PFSK-1 (cell line): ENCODE results near the gene GATA2.

Experiments used
- FOXP2 ChIP-seq: optimal IDR thresholded peaks from 2 replicates; pipeline ENCODE3; 2011; ENCODE audit warnings: borderline replicate concordance, control low read depth, inconsistent platforms; ENCODE audit not compliant: insufficient read depth; ENCODE audit errors: extremely low read length, extremely low read depth
- POLR2AphosphoS5 ChIP-seq: IDR thresholded peaks from 2 replicates; pipeline ENCODE4 v1.6.1; 2012; ENCODE audit warnings: low read depth, mild to moderate bottlenecking, control low read depth, low read length, moderate library complexity
- SIN3A ChIP-seq: IDR thresholded peaks from 2 replicates; pipeline ENCODE4 v1.6.1; 2012; ENCODE audit warnings: mild to moderate bottlenecking, low read length, moderate library complexity, borderline replicate concordance; ENCODE audit not compliant: insufficient read depth
- TAF1 ChIP-seq: IDR thresholded peaks from 2 replicates; pipeline ENCODE4 v1.6.1; 2012; ENCODE audit warnings: low read length, control low read depth, borderline replicate concordance; ENCODE audit not compliant: insufficient read depth
- TF ChIP-seq, protein P1 (sequence below), 2 experiments: IDR thresholded peaks; 2 replicates each; pipeline versions ENCODE4 v1.6.1 to v1.8.0; 2011 to 2012; ENCODE audit warnings: low read depth in 2 of 2, low read length in 2 of 2, control low read depth in 1 of 2, inconsistent platforms in 1 of 2, mild to moderate bottlenecking in 1 of 2, moderate library complexity in 1 of 2; ENCODE audit not compliant: insufficient read depth in 1 of 2

GATA2 gene

DNA sequence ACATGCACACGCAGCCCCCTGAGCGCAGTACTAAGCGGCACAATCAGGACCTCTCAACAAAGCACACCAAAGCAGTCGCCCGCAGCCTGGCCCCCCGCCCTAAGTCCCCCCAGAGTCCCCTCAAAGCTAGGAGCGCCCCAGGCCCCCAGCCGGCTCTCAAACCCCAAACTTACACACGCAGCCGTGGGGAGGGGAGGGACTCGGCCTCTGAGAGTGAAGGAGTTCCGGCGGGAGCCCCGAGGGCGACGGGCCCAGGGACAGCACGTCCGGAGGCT is 5.5 kb downstream of the GATA2 start:
- no peak for TF ChIP-seq POLR2AphosphoS5
- no peak for TF ChIP-seq FOXP2
- no peak for TF ChIP-seq SIN3A
- TF ChIP-seq, protein P1, sequence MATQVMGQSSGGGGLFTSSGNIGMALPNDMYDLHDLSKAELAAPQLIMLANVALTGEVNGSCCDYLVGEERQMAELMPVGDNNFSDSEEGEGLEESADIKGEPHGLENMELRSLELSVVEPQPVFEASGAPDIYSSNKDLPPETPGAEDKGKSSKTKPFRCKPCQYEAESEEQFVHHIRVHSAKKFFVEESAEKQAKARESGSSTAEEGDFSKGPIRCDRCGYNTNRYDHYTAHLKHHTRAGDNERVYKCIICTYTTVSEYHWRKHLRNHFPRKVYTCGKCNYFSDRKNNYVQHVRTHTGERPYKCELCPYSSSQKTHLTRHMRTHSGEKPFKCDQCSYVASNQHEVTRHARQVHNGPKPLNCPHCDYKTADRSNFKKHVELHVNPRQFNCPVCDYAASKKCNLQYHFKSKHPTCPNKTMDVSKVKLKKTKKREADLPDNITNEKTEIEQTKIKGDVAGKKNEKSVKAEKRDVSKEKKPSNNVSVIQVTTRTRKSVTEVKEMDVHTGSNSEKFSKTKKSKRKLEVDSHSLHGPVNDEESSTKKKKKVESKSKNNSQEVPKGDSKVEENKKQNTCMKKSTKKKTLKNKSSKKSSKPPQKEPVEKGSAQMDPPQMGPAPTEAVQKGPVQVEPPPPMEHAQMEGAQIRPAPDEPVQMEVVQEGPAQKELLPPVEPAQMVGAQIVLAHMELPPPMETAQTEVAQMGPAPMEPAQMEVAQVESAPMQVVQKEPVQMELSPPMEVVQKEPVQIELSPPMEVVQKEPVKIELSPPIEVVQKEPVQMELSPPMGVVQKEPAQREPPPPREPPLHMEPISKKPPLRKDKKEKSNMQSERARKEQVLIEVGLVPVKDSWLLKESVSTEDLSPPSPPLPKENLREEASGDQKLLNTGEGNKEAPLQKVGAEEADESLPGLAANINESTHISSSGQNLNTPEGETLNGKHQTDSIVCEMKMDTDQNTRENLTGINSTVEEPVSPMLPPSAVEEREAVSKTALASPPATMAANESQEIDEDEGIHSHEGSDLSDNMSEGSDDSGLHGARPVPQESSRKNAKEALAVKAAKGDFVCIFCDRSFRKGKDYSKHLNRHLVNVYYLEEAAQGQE (IDR thresholded peaks at IDR 0.05; ENCODE audit: insufficient read depth in 1 of 2, low read depth in 2 of 2, low read length in 2 of 2) = no peak
- TF ChIP-seq TAF1 = no peak

DNA sequence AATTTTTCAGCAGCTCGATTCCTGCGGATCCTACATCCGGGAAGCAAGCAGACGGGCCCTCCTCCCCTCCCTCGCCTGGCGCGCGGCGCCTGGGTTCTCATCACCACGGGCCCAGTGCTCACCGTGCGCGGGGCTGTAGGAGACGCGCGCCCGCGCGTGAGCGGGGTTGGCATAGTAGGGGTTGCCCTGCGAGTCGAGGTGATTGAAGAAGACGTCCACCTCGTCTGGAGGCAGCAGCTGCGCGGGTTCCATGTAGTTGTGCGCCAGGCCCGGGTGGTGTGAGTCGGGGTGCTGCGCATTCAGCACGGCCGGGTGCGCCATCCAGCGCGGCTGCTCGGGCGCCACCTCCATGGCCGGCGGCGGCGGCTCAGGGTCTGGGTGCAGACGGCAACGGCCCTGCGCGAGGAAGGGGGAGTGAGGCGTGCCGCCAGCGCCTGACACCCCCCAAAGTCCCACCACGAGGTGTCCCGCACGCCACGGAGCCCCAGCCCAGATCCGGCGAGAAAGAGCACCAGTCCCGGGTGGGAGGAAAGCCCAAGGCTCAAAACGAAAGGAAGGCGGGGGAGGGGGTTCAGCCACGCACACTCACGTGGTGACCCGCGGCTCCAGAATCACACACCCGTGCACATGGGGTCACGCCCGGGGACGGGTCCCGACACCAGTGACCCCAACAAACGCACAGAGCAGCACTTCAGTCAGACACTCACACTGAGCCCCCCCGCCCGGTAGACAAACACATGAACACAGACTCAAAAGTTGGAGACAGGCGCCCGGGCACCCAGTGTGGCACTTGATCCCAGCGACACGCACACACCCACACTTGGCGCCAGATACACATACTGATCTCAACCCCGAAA is 6.1 kb downstream of the GATA2 start:
- TF ChIP-seq, protein P1 (IDR thresholded peaks at IDR 0.05; ENCODE audit: insufficient read depth in 1 of 2, low read depth in 2 of 2, low read length in 2 of 2) = no peak
- no peak for TF ChIP-seq SIN3A
- no peak for TF ChIP-seq TAF1
- TF ChIP-seq POLR2AphosphoS5 = no peak
- no peak for TF ChIP-seq FOXP2

DNA sequence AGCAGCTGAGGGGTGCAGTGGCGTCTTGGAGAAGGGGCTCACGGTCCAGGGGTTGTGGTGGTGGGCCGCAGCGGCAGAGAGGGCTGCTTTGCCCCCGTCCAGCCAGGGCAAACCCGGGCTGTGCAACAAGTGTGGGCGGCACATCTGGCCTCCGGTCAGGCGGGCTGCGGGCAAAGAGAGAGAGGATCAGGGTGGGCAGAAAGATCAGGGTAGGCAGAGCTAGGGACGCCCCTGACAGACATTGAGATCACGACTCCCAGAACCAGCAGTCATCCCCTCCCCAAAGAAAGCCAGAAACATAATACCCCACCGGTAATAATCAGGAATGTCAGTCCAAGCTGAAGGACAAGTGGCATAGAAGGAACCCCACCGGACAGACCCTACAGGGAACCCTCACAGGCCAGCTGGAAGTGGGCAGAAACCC is 6.8 kb downstream of the GATA2 start:
- no peak for TF ChIP-seq SIN3A
- TF ChIP-seq, protein P1 (IDR thresholded peaks at IDR 0.05; ENCODE audit: insufficient read depth in 1 of 2, low read depth in 2 of 2, low read length in 2 of 2) = no peak
- no peak for TF ChIP-seq POLR2AphosphoS5
- no peak for TF ChIP-seq TAF1
- no peak for TF ChIP-seq FOXP2

DNA sequence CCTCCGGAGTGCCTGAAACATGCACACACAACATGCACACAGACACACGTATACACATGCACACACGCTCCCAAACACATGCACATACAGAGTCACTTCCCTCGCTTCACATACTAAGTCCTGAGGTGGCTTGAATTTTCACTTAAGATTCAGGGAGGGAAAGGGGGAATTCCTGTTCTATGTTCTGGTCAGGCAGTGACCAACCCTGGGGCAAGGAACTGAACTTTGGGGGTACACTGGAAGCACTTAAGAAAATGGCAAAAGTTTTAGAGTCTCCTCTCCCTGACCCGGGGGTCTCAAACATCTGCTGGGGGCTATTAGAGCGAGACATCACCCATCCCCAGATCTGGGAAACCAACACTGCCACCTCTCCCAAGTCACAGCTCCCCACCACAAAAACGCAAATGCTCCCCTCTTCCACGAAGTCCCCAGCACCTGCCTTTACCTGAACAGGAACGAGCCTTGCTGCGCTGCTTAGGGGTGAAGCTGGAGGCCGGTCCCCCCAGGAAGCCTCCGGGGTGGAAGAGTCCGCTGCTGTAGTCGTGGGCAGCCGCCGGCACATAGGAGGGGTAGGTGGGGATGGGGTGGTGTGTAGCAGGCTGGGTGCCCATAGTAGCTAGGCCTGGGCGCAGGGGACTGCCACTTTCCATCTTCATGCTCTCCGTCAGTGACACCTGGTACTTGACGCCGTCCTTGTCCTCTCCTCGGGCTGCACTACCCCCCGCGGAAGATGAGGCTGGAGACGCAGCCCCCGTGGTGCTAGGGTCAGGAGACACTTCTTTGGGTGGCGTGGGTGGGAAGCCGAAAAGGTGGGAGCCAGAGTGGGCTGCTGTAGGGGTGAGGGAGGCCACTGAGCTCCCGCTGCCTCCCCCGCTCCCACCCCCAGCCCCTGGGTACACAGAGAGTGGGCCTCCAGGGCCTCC is 7.5 kb downstream of the GATA2 start:
- TF ChIP-seq, protein P1 (IDR thresholded peaks at IDR 0.05; ENCODE audit: insufficient read depth in 1 of 2, low read depth in 2 of 2, low read length in 2 of 2) = no peak
- TF ChIP-seq FOXP2 = no peak
- TF ChIP-seq POLR2AphosphoS5 = no peak
- no peak for TF ChIP-seq SIN3A
- TF ChIP-seq TAF1 = no peak
